NCI-H146 treated with DMSO at 0.1 percent for 48 hours (cell line): ENCODE measurements around the gene VAMP7.
"Not testable (repeated sequence)": the region's sequence is repeated elsewhere in the genome, so short reads cannot be mapped to it uniquely, and the experiment has no call there.

ENCODE experiments used
- DNase-seq: peaks from one replicate; lab custom pipeline; 2025; ENCODE audit not compliant: unreplicated experiment; lab: John Stamatoyannopoulos, UW

Gene VAMP7

DNA sequence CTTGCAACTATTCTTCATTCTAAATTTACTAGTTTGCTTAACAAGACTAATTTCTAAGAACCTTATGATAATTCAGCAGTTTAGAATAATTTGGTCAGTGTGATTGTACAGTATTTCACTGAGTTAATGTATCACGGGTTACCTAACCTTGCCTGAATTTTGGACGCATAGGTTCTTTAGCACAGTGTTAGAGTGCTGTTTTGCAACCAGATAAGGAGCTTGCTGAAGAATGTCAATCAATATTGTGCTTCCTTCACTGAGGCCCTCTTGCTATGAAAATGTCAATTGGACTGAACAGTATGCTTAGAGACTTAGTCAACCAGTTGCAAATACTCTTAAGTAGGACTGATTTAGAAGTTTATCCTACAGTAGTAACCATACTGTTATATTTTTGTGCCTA lies 19.6 kb downstream of the VAMP7 start:
- no peak for DNase-seq

DNA sequence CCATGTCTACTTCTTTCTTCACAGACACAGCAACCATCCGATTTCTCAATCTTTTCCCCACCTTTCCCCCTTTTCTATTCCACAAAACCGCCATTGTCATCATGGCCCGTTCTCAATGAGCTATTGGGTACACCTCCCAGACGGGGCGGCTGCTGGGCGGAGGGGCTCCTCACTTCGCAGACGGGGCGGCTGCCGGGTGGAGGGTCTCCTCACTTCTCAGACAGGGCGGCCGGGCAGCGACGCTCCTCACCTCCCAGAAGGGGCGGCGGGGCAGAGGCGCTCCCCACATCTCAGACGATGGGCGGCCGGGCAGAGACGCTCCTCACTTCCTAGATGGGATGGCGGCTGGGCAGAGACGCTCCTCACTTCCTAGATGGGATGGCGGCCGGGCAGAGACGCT lies 26.5 kb downstream of the VAMP7 start:
- not testable (repeated sequence) for DNase-seq

DNA sequence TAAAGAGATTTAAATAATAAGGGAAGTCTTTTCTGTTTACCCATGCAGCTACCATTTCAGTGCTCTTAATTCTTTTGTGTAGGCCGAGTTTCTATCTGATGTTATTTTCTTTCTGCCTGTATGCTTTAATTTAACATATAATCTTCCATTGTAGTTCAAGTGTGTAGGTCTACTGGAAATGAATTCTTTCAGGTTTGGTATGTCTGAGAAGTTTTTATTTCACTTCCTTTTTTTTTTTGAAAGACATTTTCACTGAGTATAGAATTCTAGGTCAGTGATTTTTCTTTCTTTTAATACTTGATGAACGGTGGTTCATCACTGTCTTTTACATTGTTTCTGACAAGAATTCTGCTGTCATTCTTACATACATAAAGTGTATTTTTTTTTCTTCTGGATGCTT lies 42.1 kb downstream of the VAMP7 start:
- no peak for DNase-seq

DNA sequence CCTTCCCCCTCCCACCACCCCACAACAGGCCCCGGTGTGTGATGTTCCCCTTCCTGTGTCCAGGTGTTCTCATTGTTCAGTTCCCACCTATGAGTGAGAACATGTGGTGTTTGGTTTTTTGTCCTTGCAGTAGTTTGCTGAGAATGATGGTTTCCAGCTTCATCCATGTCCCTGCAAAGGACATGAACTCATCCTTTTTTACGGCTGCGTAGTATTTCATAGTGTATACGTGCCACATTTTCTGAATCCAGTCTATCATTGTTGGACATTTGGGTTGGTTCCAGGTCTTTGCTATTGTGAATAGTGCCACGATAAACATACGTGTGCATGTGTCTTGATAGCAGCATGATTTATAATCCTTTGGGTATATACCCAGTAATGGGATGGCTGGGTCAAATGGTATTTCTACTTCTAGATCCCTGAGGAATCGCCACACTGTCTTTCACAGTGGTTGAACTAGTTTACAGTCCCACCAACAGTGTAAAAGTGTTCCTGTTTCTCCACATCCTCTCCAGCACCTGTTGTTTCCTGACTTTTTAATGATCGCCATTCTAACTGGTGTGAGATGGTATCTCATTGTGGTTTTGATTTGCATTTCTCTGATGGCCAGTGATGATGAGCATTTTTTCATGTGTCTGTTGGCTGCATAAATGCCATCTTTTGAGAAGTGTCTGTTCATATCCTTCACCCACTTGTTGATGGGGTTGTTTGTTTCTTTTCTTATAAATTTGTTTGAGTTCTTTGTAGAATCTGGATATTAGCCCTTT lies 49.9 kb downstream of the VAMP7 start:
- not testable (repeated sequence) for DNase-seq

DNA sequence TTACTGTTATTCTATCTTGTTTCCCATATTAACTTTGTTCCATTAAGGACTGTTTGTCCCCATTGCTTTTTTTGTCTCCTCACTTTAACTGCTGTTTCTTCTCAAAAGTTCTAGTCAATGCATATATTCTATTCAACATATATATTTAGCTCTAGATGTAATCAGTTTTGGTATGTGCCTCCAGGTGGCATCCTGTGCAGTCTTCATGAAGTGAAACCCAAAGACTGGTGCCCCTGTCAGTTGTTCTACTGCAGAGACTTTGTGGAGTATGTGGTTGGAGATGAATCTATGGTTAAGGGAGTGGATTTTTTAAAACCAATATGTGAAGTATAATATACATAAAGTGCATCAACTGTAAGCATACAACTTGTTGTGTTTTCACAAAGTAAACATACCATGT lies 57.0 kb downstream of the VAMP7 start:
- no peak for DNase-seq

DNA sequence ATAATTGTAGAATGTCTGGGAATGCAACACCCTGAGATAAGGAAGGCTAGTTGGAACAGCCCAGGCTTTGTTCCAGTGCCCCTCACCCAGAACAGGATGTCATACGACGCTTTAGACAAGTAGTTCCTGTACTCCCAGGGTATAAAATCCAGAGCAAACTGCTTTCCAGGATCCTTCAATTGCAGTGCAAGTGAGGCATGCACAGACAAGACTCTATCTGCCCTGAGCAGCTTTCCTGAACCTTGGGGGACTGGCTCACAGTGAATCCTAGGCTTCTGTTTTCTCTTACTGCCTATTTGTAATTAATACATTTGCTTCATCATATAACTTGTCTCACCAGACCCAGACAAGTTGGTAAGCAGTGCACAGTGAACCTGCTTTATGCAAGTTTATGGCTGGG lies 68.0 kb downstream of the VAMP7 start:
- no peak for DNase-seq

DNA sequence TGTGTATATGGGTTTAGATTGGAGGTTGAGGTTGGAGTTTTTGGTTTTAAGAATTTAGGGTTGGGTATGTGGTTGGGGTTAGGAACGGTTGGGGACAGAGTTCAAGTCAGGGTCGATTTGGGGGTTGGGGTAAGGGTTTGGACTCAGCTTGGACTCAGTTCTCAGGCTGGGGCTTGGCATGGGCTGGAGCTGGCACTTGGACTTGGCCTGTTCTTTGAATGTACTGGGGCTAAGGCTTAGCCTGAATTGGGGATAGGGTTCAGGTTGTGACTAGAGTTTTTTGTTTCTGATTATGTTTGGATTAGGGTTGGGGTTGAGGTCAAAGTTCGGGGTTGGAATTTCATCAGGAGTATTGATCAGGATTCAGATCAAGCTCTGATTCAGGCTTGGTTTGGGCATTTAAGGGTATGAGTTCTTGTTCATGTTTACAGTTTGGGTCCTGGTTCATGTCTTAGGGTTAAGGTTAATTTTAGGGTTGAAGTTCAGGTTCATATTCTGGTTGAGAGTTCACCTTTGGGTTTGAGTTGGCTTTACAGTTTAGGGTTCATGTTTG lies 70.2 kb downstream of the VAMP7 start:
- DNase-seq, result no peak

DNA sequence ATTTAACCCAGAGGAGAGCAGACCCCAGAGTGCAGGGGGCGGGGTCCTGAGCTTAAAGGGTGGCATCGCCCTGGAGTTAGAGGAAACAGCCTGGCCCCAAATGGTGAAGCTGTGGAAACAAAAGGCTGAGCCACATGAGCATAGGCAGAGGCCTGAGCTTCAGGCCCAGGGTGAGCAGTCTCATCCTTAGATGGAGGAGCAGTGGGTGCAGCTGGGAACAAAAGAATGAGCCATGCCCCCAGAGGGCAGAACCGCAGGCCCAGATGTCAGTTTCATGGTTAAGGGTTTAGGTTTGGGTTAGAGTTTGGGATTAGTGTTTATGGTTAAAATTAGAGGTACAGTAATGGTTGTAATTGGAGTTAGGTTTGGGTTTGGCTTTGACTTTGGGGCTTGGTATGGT lies 71.9 kb downstream of the VAMP7 start:
- no peak for DNase-seq

DNA sequence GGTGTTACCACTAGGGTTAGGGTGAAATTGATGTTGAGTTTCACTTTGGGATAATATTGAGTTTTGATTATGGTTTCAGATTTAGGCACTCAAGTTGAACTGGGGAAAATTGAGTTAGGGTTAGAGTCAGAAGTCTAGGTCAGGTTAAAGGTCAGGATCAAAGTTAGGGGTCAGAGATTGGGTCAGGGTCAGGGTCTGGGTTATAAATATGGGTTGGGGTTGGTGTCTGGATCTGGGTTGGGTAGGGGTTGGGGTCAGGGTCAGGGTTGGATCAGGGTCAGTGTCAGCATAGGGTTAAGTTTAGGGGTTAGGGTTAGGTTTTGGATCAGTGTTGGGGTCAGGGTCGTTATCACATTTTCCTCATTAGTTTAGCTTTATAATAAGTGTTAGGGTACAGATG lies 73.6 kb downstream of the VAMP7 start:
- no peak for DNase-seq

DNA sequence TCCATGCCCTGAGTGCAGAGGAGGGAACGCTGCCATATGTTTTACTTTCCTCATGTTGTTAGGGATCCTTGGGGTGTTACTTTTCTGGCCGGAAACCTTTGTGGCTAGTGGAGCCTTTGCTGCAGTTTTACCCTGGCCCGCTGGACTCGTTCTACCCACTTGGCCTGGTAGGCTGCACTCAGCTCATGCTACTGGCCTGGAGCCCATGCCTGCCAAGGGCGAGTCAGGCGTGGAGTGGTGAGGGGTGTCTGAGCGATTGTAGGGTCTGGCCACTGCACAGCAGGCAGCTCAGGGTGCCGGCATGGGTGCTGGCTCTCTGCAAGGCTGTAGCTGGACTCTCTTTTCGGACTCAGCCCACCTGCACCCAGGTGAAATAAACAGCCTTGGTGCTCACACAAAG lies 75.0 kb downstream of the VAMP7 start:
- DNase-seq, result no peak

DNA sequence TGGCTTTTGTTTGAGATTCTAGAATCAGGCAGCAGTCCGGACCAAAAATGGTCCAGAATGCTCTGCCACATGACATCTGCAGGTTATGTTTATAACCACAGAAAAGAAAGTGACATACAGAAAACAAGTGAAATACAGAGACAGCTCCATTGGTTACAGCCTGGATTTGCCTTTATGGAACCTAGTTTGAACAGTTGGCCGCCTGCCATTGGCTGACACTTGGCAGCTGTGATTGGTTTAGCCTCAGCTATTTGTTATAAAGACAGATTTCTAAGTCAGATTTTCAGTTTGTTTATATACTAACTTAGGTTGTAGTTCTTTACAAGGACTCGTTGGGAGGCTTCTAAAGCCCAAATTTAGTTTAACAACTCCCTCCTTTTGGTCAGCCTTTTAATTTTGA lies 75.5 kb downstream of the VAMP7 start:
- no peak for DNase-seq

DNA sequence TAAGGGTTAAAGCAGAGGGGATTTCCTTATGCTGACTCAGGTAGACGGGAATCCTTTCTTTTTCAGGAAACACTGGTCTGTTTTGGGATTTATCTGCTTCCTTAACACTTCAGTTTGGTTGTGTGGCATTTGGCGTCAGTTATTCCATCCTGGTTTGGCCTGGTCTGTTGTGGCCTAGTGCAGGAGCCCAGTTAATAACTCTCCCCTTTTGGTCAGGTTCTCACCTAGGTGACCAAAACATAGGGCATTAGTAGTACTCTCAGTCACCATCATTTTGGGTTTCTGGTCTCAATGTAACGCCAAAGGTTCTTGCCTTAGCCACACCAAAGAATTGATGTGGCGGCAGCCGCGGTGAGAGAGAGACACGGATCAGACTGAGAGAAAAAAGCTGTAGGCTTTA lies 76.7 kb downstream of the VAMP7 start:
- no peak for DNase-seq

DNA sequence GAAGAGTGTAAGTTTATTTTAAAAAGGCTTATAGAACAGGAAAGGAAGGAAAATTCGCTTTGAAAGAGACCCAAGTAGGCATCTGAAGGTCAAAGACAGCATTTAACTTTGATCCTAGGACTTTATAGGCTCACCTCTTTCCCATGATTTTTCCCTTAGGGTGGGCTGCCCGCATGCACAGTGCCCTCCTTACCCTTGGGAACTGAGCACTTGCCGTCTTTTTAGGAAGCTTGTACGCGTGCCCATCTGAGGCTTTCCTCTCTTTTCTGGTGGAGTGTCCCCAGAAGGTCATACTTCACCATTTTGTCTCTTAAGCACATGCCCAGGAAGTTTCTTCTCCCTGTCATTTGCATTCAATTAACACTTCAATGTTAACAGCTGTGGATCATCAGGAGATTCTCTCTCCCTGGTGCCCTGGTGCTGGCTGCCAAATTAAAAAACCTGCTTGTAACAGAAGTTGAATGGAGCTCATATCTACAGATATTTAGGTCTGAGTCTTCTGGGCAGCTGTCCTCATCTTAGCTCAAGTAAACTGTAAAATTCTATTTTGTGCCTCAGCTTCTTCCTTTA lies 78.0 kb downstream of the VAMP7 start:
- no peak for DNase-seq

DNA sequence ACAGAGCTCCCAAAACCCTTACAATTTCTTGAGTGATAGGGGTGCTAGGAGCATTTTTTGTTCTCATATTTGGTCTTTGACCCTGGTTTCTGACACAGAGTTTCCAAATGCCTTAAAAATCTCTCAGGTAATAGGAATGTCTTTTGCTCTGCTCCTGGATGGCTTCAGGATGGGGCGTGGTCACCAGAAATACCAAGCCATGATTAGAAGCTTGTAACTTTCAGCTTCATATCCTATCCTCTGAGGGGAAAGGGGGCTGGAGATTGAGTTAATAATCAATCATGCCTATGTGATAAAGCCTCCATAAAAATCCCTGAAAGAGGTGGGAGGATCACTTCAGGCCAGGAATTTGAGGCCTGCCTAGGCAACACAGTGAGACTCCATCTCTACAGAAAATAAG lies 81.8 kb downstream of the VAMP7 start:
- no peak for DNase-seq

DNA sequence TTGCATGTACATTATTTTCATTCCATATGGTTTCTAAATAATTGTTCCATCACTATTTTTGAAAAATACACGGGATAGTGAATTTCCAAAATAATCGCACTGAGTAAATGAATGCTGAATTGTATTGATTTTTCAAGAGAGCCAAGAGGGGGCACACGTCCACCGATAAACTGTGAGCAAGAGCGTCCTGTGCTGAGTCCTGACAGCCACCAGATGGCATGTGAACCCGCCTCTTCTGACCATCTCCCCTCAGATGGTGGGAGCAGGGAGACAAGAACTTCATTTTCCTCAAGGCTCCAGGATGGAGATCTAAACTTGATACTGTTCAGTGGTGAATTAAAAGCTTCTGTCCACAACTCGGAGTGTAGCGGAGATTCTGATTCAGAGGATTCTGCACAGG lies 85.7 kb downstream of the VAMP7 start:
- DNase-seq, result no peak

DNA sequence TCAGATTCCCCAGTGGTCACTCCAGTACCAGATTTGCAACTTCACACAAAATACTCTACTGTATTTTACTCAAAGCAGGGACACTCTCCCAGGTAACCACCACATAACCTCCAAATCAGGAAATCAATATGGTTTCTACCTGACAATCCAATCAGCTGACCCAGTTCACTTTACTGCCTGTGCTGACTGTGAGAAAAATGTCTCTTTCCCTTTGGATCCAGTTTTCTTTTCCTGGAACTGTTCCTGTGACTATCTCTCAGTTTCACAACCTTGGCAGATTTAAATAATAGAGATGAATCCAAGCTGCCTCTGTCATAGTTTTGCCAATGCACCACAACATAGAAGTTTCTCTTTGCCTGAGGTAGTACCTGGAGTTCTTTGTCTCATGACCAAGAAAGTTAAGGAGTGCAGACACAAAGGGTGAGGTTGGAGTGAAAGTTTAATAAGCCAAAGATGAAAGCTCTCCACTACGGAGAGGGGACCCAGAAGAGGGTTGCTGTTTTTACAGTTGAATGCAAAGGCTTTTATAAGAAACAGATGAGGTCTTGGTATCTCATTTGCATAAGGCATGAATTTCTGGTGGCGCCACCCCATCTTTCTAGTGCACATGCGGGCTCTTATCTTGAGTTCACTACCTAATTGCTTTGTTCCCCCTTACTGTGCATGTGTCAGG lies 86.6 kb downstream of the VAMP7 start:
- DNase-seq, result no peak

DNA sequence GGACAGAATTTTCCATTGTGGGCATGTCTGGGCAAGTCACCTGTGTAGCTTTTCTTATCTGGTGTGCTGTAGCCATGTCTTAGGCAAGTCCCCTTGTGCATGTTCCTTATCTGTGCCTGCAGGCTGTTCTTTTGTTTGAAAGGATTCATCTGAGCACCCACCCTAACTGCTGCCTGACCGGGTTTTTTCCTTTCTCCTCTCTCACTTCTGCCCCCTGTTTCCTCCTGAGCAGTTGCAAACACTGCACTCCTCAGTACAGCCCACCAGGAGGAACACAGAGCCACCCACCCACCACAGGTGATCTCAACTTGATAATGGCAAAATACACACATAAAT lies 87.1 kb downstream of the VAMP7 start:
- no peak for DNase-seq

DNA sequence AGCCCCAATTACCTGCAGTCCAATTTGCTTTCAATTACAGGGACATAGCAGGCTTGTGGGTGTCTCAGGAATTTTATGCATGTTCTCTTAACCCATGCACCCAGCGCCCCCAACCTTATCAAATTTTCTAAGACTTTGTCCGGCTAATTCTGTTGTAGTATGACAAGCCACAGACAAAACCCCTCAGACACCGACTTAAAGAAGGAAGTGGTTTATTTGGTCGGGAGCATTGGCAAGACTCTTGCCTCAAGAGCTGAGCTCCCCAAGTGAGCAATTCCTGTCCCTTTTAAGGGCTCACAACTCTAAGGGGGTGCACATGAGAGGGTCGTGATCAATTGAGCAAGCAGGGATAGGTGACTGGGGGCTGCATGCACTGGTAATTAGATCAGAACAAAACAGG lies 87.6 kb downstream of the VAMP7 start:
- no peak for DNase-seq

DNA sequence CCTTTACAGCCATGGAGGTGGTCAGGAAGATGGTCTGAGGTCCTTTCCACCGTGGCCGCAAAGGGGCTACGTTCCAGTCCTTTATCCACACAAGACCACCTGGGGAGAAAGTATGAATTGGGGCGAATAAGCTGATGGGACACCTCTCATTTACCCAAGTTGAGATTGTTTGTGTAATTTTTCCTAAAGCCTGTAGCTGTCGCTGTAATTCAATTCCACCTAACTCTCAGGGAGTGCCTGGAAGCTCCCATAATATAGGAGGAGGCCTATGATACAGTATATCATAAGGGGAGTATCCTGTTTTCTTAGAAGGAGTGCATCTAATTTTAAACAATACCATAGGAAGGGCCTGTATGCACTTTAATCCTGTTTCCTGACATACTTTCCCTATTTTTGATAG lies 90.5 kb downstream of the VAMP7 start:
- DNase-seq, result not testable (repeated sequence)

DNA sequence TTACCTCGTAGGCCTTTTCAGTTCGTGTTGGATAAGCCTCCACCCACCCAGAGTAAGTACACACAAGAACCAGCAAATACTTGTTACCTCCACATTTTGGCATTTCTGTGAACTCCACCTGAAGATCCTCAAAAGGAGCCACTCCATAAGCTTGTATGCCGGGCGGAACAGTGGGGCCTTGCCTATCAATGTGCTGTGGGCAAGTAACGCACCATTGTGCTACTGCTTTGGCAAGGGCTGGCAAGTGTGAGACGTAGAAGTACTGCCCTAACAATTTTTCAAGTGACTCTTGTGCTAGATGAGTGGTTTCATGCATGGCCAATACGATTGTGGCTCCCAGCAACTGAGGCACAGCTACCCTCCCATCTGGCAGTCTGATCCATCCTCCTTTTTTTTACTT lies 91.1 kb downstream of the VAMP7 start:
- not testable (repeated sequence) for DNase-seq

DNA sequence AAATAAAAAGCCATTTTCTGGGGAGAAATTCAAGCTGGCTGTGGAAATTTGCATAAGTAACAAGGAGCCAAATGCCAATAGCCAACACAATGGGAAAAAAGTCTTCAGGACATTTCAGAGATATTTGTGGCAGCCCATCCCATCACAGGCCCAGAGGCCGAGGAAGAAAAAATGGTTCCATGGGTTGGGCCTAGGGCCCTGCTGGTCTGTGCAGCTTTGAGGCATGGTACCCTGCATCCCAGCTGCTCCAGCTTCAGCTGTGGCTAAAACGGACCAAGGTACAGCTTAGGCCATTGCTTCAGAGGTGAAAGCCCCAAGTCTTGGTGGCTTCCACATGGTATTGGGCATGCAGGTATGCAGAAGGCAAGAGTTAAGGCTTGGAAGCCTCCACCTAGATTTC lies 102.2 kb downstream of the VAMP7 start:
- no peak for DNase-seq

DNA sequence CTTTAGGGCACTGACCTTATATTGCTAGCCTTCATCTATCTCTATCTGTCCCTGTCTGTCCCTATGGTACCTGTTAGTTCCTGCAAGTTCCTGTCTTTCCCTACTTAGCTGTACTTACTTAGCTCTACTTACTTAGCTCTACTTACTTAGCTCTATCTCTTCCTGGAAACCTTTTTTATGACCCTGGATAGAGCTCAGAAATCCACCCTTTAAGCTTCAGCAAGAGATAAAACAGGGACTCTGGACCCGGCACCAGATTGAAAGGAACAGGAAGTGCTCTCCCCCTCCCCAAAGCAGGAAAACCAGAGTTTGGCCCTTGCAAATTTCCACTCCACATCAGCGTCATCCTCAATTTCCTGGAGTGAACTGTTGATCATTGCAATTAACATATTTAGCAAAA lies 104.1 kb downstream of the VAMP7 start:
- DNase-seq, result no peak
